Measurements from ENCODE around the gene LYG2. TPM values are rescaled to one million over a fixed set of nuclear protein-coding genes. Genes with fewer than 3 reads are reported as not detected.
"Not testable (repeated sequence)": the region's sequence is repeated elsewhere in the genome, so short reads cannot be mapped to it uniquely, and the experiment has no call there.

The LYG2 gene
- not detected for total RNA-seq
- long read RNA-seq: 0 reads

- intact Hi-C loops (cut with DNase I): no loop called here
- DNase-seq (no peak), ATAC-seq (no peak)
Observed at GRCh38 chr2:99255491-99256318, at the start of gene LYG2. Gene LYG2, minus strand, starts transcription at chr2:99255666. Its CDS starts 1,406 bp downstream, at chr2:99254260.

GRCh38 chr2:99301097-99301496 is 45.6 kb upstream of the LYG2 start, which contains the start of gene LYG1:
Gene LYG1, minus strand, starts transcription at chr2:99301197. Its CDS starts 5,527 bp downstream, at chr2:99295670.
- DNase-seq; ATAC-seq; intact Hi-C loops (cut with DNase I): not testable (repeated sequence)

- no peak for DNase-seq
- intact Hi-C loops (cut with DNase I): no loop called here
- no peak for ATAC-seq
Observed at GRCh38 chr2:99299580-99299979, 44.1 kb upstream of the LYG2 start.

GRCh38 chr2:99297994-99298393 is 42.5 kb upstream of the LYG2 start:
- ATAC-seq (no peak), DNase-seq (no peak)
- intact Hi-C loops (cut with DNase I): no loop called here

- intact Hi-C loops (cut with DNase I): no loop called here
- ATAC-seq (no peak), DNase-seq (no peak)
Observed at GRCh38 chr2:99285526-99285925, 30.1 kb upstream of the LYG2 start.

GRCh38 chr2:99279969-99280695 is 24.7 kb upstream of the LYG2 start:
- DNase-seq (no peak), ATAC-seq (no peak)
- intact Hi-C loops (cut with DNase I): no loop called here

GRCh38 chr2:99278793-99279291 is 23.4 kb upstream of the LYG2 start:
- ATAC-seq (no peak), DNase-seq (no peak)
- intact Hi-C loops (cut with DNase I): no loop called here

- intact Hi-C loops (cut with DNase I); ATAC-seq; DNase-seq: not testable (repeated sequence)
Observed at GRCh38 chr2:99278195-99278765, 22.8 kb upstream of the LYG2 start.

GRCh38 chr2:99275882-99276281 is 20.4 kb upstream of the LYG2 start:
- no peak for ATAC-seq
- intact Hi-C loops (cut with DNase I): no loop called here
- no peak for DNase-seq

GRCh38 chr2:99261242-99261641 is 5.8 kb upstream of the LYG2 start:
- no peak for DNase-seq
- intact Hi-C loops (cut with DNase I): no loop called here
- ATAC-seq: no peak

- no peak for ATAC-seq
- intact Hi-C loops (cut with DNase I): no loop called here
- no peak for DNase-seq
Observed at GRCh38 chr2:99260184-99260583, 4.7 kb upstream of the LYG2 start.

GRCh38 chr2:99259465-99259864 is 4.0 kb upstream of the LYG2 start:
- no peak for ATAC-seq
- intact Hi-C loops (cut with DNase I): no loop called here
- DNase-seq: no peak

GRCh38 chr2:99256677-99257076 is 1.2 kb upstream of the LYG2 start:
- intact Hi-C loops (cut with DNase I): no loop called here
- ATAC-seq: no peak
- no peak for DNase-seq

- intact Hi-C loops (cut with DNase I): no loop called here
- DNase-seq (no peak), ATAC-seq (no peak)
Observed at GRCh38 chr2:99249951-99250350, 5.5 kb downstream of the LYG2 start.

- intact Hi-C loops (cut with DNase I): no loop called here
- no peak for DNase-seq
- no peak for ATAC-seq
Observed at GRCh38 chr2:99242151-99242550, 13.3 kb downstream of the LYG2 start.

- ATAC-seq: no peak
- DNase-seq: no peak
- intact Hi-C loops (cut with DNase I): no loop called here
Observed at GRCh38 chr2:99240431-99240830, 15.0 kb downstream of the LYG2 start.

GRCh38 chr2:99238599-99238998 is 16.9 kb downstream of the LYG2 start:
- intact Hi-C loops (cut with DNase I): no loop called here
- peak in 1 of 2 donors; percentile 15 for ATAC-seq
- DNase-seq: no peak

- intact Hi-C loops (cut with DNase I); DNase-seq; ATAC-seq: not testable (repeated sequence)
Observed at GRCh38 chr2:99233177-99233576, 22.3 kb downstream of the LYG2 start.

- intact Hi-C loops (cut with DNase I): no loop called here
- ATAC-seq (no peak), DNase-seq (no peak)
Observed at GRCh38 chr2:99217929-99218501, 37.5 kb downstream of the LYG2 start.

- DNase-seq (no peak), ATAC-seq (no peak)
- intact Hi-C loops (cut with DNase I): no loop called here
Observed at GRCh38 chr2:99216096-99216495, 39.4 kb downstream of the LYG2 start.
